ENCODE results near the gene GRIK3.
"Not testable (repeated sequence)": the region's sequence is repeated elsewhere in the genome, so short reads cannot be mapped to it uniquely, and the experiment has no call there.

GRIK3 gene

GRCh38 chr1:36934061-36934460 is 100.3 kb downstream of the GRIK3 start:
- no peak for DNase-seq

- DNase-seq, result no peak
Measured at GRCh38 chr1:36927826-36928225, 106.5 kb downstream of the GRIK3 start.

GRCh38 chr1:36925251-36925650 is 109.1 kb downstream of the GRIK3 start:
- DNase-seq, result no peak

GRCh38 chr1:36924282-36924811 is 110.0 kb downstream of the GRIK3 start:
- peak; percentile 74 for DNase-seq

- no peak for DNase-seq
Measured at GRCh38 chr1:36922593-36923426, 111.5 kb downstream of the GRIK3 start.

- no peak for DNase-seq
Measured at GRCh38 chr1:36922071-36922470, 112.2 kb downstream of the GRIK3 start.

- DNase-seq, result no peak
Measured at GRCh38 chr1:36920801-36921405, 113.4 kb downstream of the GRIK3 start.

GRCh38 chr1:36920371-36920770 is 113.9 kb downstream of the GRIK3 start:
- no peak for DNase-seq

- no peak for DNase-seq
Measured at GRCh38 chr1:36919491-36920145, 114.7 kb downstream of the GRIK3 start.

GRCh38 chr1:36918604-36919003 is 115.7 kb downstream of the GRIK3 start:
- DNase-seq, result no peak

- DNase-seq, result not testable (repeated sequence)
Measured at GRCh38 chr1:36916542-36916941, 117.8 kb downstream of the GRIK3 start.

GRCh38 chr1:36913484-36914060 is 120.7 kb downstream of the GRIK3 start:
- no peak for DNase-seq

- DNase-seq, result no peak
Measured at GRCh38 chr1:36913016-36913415, 121.3 kb downstream of the GRIK3 start.

- DNase-seq, result no peak
Measured at GRCh38 chr1:36912365-36912865, 121.9 kb downstream of the GRIK3 start.

GRCh38 chr1:36911561-36912364 is 122.6 kb downstream of the GRIK3 start:
- no peak for DNase-seq

- no peak for DNase-seq
Measured at GRCh38 chr1:36910886-36911540, 123.3 kb downstream of the GRIK3 start.

- no peak for DNase-seq
Measured at GRCh38 chr1:36909946-36910725, 124.2 kb downstream of the GRIK3 start.

GRCh38 chr1:36909359-36909758 is 125.0 kb downstream of the GRIK3 start:
- DNase-seq, result not testable (repeated sequence)

GRCh38 chr1:36908096-36908495 is 126.2 kb downstream of the GRIK3 start:
- DNase-seq, result no peak

GRCh38 chr1:36906555-36906954 is 127.8 kb downstream of the GRIK3 start:
- DNase-seq, result no peak

GRCh38 chr1:36905941-36906340 is 128.4 kb downstream of the GRIK3 start:
- no peak for DNase-seq
